ENCODE data around the gene CDC42BPB. TPM values are rescaled to one million over a fixed set of nuclear protein-coding genes. Genes with fewer than 3 reads are reported as not detected.
A peak's percentile ranks its signal among the peaks of the same experiment; 100 is the strongest.

The CDC42BPB gene
- total RNA-seq, 1 experiment from 2014 or later = 51.5 TPM

GRCh38 chr14:102996941-102997340 lies 60.4 kb downstream of the CDC42BPB start:
- no peak for DNase-seq (ENCODE audit: low read depth)

- DNase-seq (ENCODE audit: low read depth) = no peak
These were observed 62.7 kb downstream of the CDC42BPB start for GRCh38 chr14:102994689-102995088.

GRCh38 chr14:102993523-102993922 lies 63.8 kb downstream of the CDC42BPB start:
- DNase-seq (ENCODE audit: low read depth) = peak; percentile 71

GRCh38 chr14:102991376-102991775 lies 66.0 kb downstream of the CDC42BPB start:
- no peak for DNase-seq (ENCODE audit: low read depth)

GRCh38 chr14:102988054-102988453 lies 69.3 kb downstream of the CDC42BPB start:
- DNase-seq (ENCODE audit: low read depth) = no peak

- no peak for DNase-seq (ENCODE audit: low read depth)
These were observed 70.4 kb downstream of the CDC42BPB start for GRCh38 chr14:102986810-102987579.

- no peak for DNase-seq (ENCODE audit: low read depth)
These were observed 71.7 kb downstream of the CDC42BPB start for GRCh38 chr14:102985665-102986064.

GRCh38 chr14:102984336-102985102 lies 72.8 kb downstream of the CDC42BPB start:
- DNase-seq (ENCODE audit: low read depth) = no peak

GRCh38 chr14:102983496-102983895 lies 73.9 kb downstream of the CDC42BPB start:
- no peak for DNase-seq (ENCODE audit: low read depth)

- no peak for DNase-seq (ENCODE audit: low read depth)
These were observed 74.4 kb downstream of the CDC42BPB start for GRCh38 chr14:102982852-102983470.

- no peak for DNase-seq (ENCODE audit: low read depth)
These were observed 76.9 kb downstream of the CDC42BPB start for GRCh38 chr14:102980409-102980810.

- no peak for DNase-seq (ENCODE audit: low read depth)
These were observed 77.9 kb downstream of the CDC42BPB start for GRCh38 chr14:102979406-102979805.

GRCh38 chr14:102977475-102977874 lies 79.9 kb downstream of the CDC42BPB start:
- no peak for DNase-seq (ENCODE audit: low read depth)

GRCh38 chr14:102975662-102976061 lies 81.7 kb downstream of the CDC42BPB start:
- no peak for DNase-seq (ENCODE audit: low read depth)

GRCh38 chr14:102973706-102974285 lies 83.6 kb downstream of the CDC42BPB start:
- no peak for DNase-seq (ENCODE audit: low read depth)

- no peak for DNase-seq (ENCODE audit: low read depth)
These were observed 85.3 kb downstream of the CDC42BPB start for GRCh38 chr14:102971836-102972606.

- DNase-seq (ENCODE audit: low read depth) = no peak
These were observed 86.0 kb downstream of the CDC42BPB start for GRCh38 chr14:102971314-102971713.

GRCh38 chr14:102970496-102970895 lies 86.9 kb downstream of the CDC42BPB start:
- no peak for DNase-seq (ENCODE audit: low read depth)

- no peak for DNase-seq (ENCODE audit: low read depth)
These were observed 87.4 kb downstream of the CDC42BPB start for GRCh38 chr14:102969901-102970300.

- no peak for DNase-seq (ENCODE audit: low read depth)
These were observed 88.1 kb downstream of the CDC42BPB start for GRCh38 chr14:102969060-102969791.

- no peak for DNase-seq (ENCODE audit: low read depth)
These were observed 89.0 kb downstream of the CDC42BPB start for GRCh38 chr14:102968306-102968705.
